ENCODE results near the gene CAMTA1. TPM values are rescaled to one million over a fixed set of nuclear protein-coding genes. Genes with fewer than 3 reads are reported as not detected.

Gene CAMTA1
- total RNA-seq, 1 donor from 2014 or later: 34.4 TPM

- no peak for ATAC-seq
Observed at GRCh38 chr1:7729761-7730160, 944.5 kb downstream of the CAMTA1 start.

DNA sequence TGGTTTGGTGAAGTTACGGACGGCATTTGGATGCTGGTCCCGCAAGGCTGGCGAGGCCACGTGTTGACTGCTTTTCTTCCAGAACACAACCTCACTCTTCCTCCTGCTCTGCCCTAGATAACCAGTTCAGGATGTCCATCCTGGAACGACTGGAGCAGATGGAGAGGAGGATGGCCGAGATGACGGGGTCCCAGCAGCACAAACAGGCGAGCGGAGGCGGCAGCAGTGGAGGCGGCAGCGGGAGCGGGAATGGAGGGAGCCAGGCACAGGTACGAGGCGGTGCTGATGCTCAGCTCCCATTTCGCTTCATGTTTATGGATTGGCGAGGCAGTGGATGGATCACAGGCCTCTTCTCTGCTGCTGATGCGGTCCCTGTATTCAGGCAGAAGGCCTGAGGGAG is 947.1 kb downstream of the CAMTA1 start:
- no peak for ATAC-seq

DNA sequence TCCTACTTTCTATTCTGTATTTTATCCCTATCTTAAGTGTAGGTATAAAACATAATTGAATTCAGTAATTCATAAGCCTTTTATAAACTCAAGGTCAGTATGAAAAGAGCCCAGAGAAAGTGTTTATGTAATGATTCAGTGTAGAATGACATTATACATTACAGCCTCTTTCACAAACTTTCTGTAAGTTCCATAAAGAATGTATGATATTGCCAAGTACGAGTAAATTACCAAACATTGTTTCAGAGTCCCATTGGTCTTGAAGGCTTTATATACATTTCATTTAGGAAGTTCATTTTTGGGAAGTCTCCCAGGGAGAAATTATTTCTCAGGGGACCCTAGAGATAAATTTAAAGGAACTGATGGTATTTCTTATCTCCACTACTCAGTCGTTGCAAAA is 948.0 kb downstream of the CAMTA1 start:
- ATAC-seq: no peak

DNA sequence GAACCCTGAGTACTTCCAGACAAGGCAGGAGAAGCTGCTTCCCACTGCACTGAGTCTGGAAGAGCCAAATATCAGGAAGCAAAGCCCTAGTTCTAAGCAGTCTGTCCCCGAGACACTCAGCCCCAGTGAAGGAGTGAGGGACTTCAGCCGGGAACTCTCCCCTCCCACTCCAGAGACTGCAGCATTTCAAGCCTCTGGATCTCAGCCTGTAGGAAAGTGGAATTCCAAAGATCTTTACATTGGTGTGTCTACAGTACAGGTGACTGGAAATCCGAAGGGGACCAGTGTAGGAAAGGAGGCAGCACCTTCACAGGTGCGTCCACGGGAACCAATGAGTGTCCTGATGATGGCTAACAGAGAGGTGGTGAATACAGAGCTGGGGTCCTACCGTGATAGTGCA is 952.8 kb downstream of the CAMTA1 start:
- ATAC-seq: no peak

DNA sequence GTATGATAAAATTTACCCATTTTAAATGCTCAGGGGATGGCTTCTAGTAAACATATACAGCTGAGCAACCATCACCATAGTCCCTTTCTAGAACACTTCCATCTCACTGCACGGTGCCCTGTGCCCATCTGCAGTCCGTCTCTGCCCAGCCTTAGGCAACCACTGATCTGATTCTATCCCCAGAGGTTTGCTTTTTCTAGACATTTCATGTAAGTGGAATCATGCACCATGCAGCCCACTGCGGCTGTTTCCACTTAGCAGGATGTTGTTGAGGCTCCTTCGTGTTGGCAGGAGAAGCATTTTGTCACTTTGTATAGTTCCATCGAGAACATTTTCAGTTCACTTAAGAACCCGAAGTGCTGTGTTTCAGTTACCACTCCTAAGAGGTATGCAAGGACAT is 958.1 kb downstream of the CAMTA1 start:
- no peak for ATAC-seq

GRCh38 chr1:7744882-7745281 is 959.6 kb downstream of the CAMTA1 start:
- ATAC-seq: no peak

DNA sequence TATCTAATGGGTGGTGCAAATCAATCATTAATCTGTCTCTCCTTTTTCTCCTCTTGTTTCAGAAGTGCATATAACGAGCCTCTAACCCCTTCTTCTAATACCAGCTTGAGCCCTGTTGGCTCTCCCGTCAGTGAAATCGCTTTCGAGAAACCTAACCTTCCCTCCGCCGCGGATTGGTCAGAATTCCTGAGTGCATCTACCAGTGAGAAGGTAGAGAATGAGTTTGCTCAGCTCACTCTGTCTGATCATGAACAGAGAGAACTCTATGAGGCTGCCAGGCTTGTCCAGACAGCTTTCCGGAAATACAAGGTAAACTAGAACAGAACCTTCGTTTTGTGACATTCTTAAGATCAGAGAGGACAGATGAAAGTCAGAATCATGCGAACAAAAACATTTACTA is 960.5 kb downstream of the CAMTA1 start:
- ATAC-seq: peak; percentile 98

GRCh38 chr1:7747605-7748004 is 962.4 kb downstream of the CAMTA1 start:
- ATAC-seq: no peak

GRCh38 chr1:7749126-7749525 is 963.9 kb downstream of the CAMTA1 start:
- ATAC-seq: no peak

DNA sequence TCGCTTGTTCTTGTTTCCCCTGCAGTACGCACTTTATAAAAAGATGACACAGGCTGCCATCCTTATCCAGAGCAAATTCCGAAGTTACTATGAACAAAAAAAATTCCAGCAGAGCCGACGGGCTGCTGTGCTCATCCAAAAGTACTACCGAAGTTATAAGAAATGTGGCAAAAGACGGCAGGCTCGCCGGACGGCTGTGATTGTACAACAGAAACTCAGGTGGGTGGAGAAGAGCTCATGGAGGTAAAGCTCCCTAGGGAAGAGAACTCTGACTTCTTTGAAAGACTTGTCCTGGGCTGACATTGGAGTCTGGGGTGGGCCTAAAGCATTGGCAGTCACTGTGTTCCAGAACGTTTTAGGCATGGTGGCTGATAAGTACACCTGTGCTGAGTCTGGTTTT is 965.9 kb downstream of the CAMTA1 start:
- ATAC-seq: no peak

- ATAC-seq: peak; percentile 61
Observed at GRCh38 chr1:7752512-7753417, 967.5 kb downstream of the CAMTA1 start.

DNA sequence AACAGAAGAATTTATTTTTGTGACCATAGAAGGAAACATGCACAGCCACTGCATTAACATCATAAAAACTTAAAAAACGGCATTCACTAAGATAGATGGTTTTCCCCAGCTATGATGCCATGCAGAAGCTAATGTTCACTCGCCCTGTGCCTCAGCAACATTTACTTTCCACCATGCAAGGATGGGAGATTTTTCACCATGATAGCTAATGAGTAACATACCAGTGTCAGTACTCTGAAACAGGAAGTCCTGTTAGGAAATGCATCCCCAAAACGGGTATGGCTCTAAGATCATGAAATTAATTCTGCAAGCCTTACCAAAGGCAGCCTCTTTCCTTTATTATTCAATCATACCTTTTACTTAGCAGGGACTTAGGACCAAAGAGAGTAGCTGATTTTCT is 968.4 kb downstream of the CAMTA1 start:
- no peak for ATAC-seq

- ATAC-seq: no peak
Observed at GRCh38 chr1:7754234-7754633, 969.0 kb downstream of the CAMTA1 start.

DNA sequence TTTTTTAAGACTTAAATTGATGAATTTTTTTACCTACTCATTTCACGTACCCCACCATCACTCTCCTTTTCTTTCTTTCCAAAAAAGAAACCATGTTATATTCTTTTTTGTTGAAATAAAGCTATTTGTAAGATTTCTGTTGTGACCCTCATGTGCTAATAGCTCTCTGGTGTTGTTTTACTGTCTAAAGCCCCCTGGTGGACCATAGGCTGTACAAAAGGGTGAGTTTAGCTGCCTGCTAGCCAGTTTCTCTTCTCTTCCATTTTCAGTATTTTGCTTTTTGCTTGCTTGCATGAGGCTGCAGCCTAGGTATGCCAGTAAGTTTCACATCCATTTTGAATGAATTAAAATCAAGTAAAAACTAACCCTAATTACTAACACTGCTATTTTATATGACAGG is 970.2 kb downstream of the CAMTA1 start:
- no peak for ATAC-seq

DNA sequence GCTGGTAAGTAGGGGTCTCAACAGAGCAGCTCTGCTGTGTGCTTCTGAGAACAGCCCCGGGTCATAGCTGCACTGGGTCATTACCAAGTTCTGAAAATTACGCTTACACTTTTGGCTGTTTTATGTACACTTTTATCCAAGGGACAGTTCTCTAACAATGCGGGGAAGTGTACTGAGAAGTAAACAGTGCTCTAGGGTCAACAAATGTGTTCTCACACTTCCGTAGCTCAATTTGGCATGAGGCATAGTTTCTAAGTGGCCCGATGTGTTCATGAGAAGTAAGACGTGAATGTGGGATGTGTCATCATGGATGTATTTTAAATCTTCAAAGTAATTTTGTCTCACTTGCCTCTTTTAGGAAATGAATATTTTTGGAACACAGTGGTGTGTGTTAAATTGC is 975.0 kb downstream of the CAMTA1 start:
- ATAC-seq: no peak

DNA sequence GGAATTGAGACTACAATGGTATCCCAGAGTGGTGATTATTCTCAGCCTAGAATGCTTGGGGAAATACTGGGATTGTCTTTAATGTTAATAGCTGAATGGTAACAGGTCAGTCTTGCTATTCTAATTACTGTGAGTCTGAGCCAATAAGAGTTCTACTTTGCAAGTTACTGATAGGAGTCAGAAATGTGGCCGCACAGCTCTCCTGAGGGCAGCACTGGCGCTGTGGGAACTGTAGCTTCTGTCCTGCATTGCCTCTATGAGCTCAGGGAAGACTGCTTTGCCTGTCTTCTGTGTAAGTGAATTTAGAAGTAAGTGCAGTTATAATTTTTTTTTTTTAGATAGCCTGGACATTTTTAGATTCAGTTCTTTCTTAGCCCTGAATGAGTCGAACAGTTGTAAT is 975.8 kb downstream of the CAMTA1 start:
- ATAC-seq: no peak

DNA sequence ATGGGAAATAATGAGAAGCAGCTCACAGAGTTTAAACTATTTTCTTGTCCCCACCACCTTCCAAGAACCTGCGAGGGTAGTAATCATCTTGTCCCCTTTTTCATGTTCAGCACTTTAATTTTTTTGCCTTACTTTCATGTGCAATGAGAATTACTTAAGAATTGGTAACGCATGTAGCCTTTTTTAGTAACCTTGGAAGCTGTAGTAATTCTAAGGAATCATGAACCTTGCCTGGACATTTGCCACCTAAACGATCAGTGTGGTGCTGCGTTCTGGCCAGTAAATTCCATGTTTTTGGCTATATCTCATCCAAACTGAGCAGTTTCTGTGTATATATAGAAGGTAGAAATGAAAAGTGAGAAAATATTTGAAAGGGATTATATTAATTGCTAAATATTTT is 981.9 kb downstream of the CAMTA1 start:
- no peak for ATAC-seq

DNA sequence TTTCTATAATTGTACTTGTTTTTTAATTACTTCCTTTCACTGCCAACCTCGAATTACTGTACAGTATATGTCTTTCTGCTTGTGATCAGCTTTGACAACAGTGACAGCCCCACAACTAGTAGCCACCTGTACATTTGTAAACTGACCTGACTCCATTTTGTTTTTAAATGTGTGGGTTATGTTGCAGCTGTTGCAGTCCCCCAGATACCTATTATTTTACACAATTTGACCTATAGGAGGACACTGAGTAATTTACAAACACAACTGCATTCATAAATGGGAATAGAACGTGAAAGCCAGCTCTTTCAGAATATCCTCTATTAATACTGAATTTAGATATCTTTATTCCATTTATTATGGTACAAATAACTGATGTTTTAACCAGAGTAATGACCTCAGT is 983.3 kb downstream of the CAMTA1 start:
- ATAC-seq: no peak

GRCh38 chr1:7769673-7770412 is 984.6 kb downstream of the CAMTA1 start:
- ATAC-seq: no peak

- peak; percentile 18 for ATAC-seq
Observed at GRCh38 chr1:7770669-7770996, 985.4 kb downstream of the CAMTA1 start.

GRCh38 chr1:7770997-7771822 is 986.0 kb downstream of the CAMTA1 start, which contains the start of gene VAMP3:
Gene VAMP3, plus strand, starts transcription at chr1:7771296. Its CDS starts 88 bp downstream, at chr1:7771384.
- ATAC-seq: peak; percentile 99

DNA sequence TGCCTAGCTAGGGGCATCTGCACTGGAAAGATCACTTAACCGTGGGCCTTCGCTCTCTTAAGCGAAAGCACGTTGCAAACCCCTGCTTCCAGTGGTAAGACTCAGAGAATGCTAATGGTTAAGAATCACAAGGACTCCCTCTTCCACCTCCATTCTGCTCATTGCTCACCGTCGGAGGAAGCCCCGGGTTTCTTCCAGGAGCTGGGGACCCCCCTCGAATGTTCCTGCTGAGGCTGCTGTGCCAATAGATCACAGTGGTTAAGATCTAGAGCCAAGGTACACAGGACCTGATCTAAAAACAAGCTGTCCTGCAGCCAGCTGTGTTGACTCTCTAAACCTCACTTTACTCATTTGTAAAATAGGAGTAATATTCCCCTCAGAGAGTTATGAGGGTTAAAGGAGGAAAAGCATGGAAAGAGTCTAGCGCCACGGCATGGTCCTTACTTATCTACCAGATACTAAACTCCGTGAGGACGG is 986.6 kb downstream of the CAMTA1 start:
- ATAC-seq: no peak

DNA sequence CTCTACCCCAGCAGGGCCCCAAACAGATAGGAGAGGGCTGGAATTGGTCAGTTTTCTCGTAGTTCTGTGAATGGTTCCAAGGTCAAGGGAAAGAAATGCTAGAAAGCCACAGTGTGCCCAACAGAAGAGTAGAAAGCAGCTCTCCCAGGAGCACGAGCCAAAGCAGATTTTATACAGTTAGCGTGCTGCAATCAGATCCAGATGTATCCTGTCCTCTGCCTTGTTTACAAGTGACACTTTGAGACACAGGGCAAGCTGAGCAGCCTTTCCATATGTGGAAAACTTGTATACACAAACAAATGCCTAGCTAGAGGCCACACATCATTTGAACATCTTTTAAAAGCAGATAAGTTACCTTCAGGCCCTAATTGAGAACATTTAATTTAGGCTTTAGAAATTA is 992.3 kb downstream of the CAMTA1 start:
- no peak for ATAC-seq
